GM12801 (cell line): ENCODE measurements around the gene ALX4.

ENCODE experiments used
- CTCF ChIP-seq: IDR thresholded peaks from one replicate; pipeline ENCODE4 v1.5.1; 2011; ENCODE audit warnings: control low read depth; ENCODE audit not compliant: insufficient read length; ENCODE audit errors: extremely low read depth

The ALX4 gene

DNA sequence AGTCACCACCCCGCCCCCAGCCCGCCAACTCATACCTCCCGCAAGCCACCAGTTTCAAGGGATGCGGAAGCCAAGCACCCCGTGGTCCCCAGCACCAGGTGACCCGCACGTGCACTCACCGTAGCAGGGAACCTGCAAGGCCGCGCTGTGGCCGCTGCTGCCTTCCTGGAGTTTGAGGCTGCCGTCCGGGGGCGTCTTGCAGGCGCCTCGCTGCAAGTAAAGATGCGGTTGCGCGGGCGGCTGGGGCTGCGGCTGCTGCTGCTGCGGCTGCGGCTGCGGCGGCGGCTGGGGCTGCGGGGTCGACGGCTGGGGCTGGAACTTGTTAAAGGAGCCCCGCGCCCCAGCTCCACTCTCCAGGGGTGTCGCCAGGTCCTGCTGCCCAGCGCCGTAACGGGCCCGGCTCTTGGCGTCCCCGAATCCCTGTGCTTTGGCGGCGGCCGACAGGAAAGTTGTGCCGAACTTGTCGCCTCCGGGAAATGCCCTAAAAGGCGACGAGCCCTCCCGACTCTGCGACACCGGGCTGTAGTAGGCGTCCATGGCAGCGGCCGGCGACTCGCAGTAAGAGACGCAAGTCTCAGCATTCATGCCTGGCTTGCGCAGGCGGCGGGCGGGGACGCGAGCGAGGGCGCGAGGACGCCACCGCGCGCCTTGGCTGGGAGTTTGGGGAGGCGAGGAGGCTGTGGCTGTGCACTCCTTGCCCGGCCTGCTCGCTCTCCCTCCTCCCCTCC, at the start of gene ALX4:
ALX4 (minus strand) TSS at position 662 of the 728 bp plus-strand sequence; CDS start at position 585, 77 bp downstream.
- no peak for TF ChIP-seq CTCF

DNA sequence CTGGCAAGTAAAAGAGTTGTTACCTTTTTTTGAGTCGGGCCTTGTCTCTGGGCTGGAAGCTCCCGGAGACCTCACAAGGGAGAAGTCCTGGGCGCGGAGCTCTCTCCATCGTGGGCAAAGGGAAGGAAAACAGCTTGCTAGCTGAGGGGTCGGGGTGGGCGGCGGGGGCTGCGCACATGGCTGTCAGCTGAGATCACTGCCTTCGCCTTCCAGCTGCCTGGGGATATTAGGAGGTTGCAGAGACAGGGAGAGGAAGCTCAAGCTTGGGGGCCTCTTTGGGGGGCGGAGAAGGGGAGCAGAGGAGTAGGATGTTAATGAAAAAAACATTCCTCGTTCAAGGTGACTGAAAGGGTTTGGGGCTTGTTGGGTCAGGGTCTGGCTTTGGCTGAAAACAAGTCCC, 49.2 kb upstream of the ALX4 start:
- no peak for TF ChIP-seq CTCF

GRCh38 chr11:44358713-44359112, 48.8 kb upstream of the ALX4 start:
- TF ChIP-seq CTCF, result no peak

- TF ChIP-seq CTCF, result no peak
Observed at GRCh38 chr11:44357711-44358110, 47.8 kb upstream of the ALX4 start.

- TF ChIP-seq CTCF, result no peak
Observed at GRCh38 chr11:44356351-44356750, 46.4 kb upstream of the ALX4 start.

DNA sequence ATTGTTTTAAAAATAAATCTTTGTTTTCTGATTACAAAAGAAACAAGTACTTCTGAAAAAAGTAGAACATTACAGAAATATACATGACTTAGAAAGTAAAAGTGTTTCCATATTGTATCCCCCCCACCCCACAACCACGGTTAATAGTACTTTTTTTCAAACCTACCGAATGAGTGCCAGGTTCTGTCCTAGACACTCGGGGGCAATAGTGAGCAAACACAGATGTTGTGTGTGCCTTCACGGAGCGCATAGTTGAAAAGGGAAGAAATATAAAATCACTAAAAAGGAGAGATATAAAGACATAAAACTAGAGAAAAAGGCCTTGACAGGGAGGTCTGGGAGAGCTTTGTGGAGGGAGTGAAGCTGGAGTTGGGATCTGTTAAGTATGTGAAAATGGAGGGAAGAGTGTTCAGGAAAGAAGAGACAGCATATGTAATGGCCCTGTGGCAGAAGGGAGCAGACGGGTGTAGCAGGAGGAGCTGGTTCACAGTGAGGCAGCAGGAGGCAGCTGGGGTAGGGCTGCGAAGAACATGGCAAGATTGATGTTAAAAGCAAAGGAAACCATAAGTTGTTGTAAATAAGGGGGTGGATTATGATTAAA, 42.1 kb upstream of the ALX4 start:
- no peak for TF ChIP-seq CTCF

- TF ChIP-seq CTCF, result no peak
Observed at GRCh38 chr11:44351006-44351660, 41.2 kb upstream of the ALX4 start.
